Osteocyte (in vitro differentiated cells): Measurements from ENCODE around the gene CADM1. TPM values are rescaled to one million over a fixed set of nuclear protein-coding genes. Genes with fewer than 3 reads are reported as not detected.

ENCODE experiments used
- DNase-seq: peaks from one replicate; pipeline ENCODE4 v3.0.0; 2021; ENCODE audit warnings: mixed read lengths; ENCODE audit not compliant: unreplicated experiment; ENCODE audit errors: extremely low spot score
- H3K27ac Mint-ChIP-seq: one replicate; pipeline ENCODE4 v1.8.0; 2021; ENCODE audit warnings: mild to moderate bottlenecking, mixed read lengths; ENCODE audit not compliant: unreplicated experiment
- H3K27me3 Mint-ChIP-seq: one replicate; pipeline ENCODE4 v1.8.0; 2021; ENCODE audit warnings: mixed read lengths; ENCODE audit not compliant: unreplicated experiment
- H3K36me3 Mint-ChIP-seq: one replicate; pipeline ENCODE4 v1.8.0; 2021; ENCODE audit warnings: mixed read lengths; ENCODE audit not compliant: unreplicated experiment
- H3K4me1 Mint-ChIP-seq: one replicate; pipeline ENCODE4 v1.8.0; 2021; ENCODE audit warnings: mixed read lengths; ENCODE audit not compliant: unreplicated experiment
- H3K4me3 Mint-ChIP-seq: one replicate; pipeline ENCODE4 v1.8.0; 2021; ENCODE audit warnings: mild to moderate bottlenecking, moderate library complexity, mixed read lengths; ENCODE audit not compliant: unreplicated experiment
- H3K9me3 Mint-ChIP-seq: one replicate; pipeline ENCODE4 v1.8.0; 2021; ENCODE audit warnings: mixed read lengths; ENCODE audit not compliant: unreplicated experiment
- CTCF ChIP-seq: fragments of 200-600 bp; sonication (generic); IDR thresholded peaks from 2 replicates; pipeline ENCODE4 v1.5.0; 2021; ENCODE audit warnings: antibody characterized with exemption, mild to moderate bottlenecking, moderate library complexity
- total RNA-seq: library from RNA; stranded (reverse); gene quantifications from 2 replicates; pipeline ENCODE4 v1.2.1, GENCODE V29; 2021

CADM1 gene
- total RNA-seq, 1 donor from 2014 or later = 24.2 TPM

- Mint-ChIP-seq H3K27me3 (peaks cover 9% of the 10 kb centered on the region), H3K27ac (no peak overlapping the region), H3K4me3 (no peak overlapping the region), H3K4me1 (no peaks in the 10 kb centered on the region), H3K9me3 (no peaks in the 10 kb centered on the region), H3K36me3 (no peaks in the 10 kb centered on the region)
- TF ChIP-seq CTCF = no peak
- DNase-seq = no peak
Measured at GRCh38 chr11:115316696-115317095, 187.5 kb downstream of the CADM1 start.

- no peaks in the 10 kb centered on the region for H3K9me3 Mint-ChIP-seq
- DNase-seq = no peak
- no peak overlapping the region for H3K27ac Mint-ChIP-seq
- no peak for TF ChIP-seq CTCF
- no peaks in the 10 kb centered on the region for H3K36me3 Mint-ChIP-seq
- peaks cover 9% of the 10 kb centered on the region for H3K27me3 Mint-ChIP-seq
- no peak overlapping the region for H3K4me3 Mint-ChIP-seq
- peaks cover 4% of the 10 kb centered on the region for H3K4me1 Mint-ChIP-seq
Measured at GRCh38 chr11:115314330-115314920, 189.8 kb downstream of the CADM1 start.

DNA sequence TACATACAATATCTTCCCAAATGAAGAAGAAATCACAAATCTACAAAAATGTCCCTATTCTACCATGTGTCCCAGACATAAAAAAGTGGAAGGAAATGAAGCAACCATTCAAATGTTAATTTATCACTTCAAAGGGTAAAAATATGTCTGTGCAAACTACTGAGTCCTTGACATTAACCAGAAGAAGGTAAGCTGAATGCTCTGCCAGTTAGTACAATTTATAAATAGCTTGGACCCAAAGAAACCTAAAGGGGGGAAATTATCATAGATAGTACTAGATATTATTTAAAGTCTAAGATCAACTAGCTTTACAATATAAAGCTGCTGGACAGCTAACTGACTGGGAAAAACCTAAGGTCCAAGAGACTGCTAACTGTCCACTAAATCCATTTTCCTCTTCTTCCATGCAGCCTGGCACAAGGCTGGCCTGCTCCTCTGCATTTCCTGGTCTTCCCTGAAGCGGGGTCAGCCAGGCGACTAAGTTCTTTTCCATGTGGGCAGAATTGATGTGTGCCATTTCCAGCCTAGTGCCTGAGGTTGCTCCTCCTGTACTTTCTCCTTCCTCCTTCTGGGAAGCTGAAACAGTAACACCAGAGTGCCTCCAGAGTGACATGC, 190.9 kb downstream of the CADM1 start:
- Mint-ChIP-seq H3K4me1 (peaks cover 11% of the 10 kb centered on the region), H3K9me3 (no peaks in the 10 kb centered on the region), H3K36me3 (no peaks in the 10 kb centered on the region), H3K27ac (no peak overlapping the region), H3K4me3 (no peak overlapping the region), H3K27me3 (peaks cover 9% of the 10 kb centered on the region)
- DNase-seq = no peak
- no peak for TF ChIP-seq CTCF

DNA sequence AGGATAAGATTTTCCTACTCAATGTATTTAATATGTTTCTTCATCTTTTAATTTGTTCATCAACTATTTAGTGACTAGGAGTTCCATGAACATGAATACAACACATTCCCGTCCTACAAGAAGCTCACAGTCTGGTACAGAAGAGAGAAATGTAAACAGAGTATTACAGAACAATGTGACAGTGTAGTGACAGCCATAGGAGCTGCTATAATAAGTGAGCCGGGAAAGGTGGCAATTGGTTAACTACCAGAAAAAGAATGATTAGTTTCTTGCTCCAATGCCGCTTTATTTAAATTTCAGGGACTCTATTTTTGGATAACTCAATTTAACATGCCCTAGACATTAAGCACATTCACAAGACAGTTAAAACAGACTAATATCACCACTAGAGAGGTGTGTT, 192.3 kb downstream of the CADM1 start:
- peaks cover 11% of the 10 kb centered on the region for H3K4me1 Mint-ChIP-seq
- H3K27ac Mint-ChIP-seq = no peak overlapping the region
- peaks cover 9% of the 10 kb centered on the region for H3K27me3 Mint-ChIP-seq
- no peaks in the 10 kb centered on the region for H3K36me3 Mint-ChIP-seq
- H3K4me3 Mint-ChIP-seq = no peak overlapping the region
- H3K9me3 Mint-ChIP-seq = no peaks in the 10 kb centered on the region
- no peak for TF ChIP-seq CTCF
- no peak for DNase-seq

DNA sequence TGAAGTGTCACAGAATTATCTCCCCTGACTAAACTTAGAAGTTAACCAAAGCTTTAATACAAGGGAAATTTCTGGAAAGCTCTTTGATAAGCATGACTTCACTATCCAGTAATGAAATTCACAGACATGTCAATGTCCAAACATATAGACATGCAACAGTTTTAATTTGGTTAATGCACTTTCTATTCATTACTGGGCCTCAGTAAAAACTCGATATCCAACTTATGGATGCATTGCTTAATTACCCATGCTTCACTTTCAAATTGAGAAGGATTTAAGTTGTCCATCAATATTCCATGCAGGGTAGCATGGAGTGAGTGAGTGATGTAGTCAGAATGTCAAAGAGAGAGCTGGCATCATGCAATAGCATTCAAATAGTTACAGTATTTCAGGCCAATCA, 197.5 kb downstream of the CADM1 start:
- H3K9me3 Mint-ChIP-seq = no peaks in the 10 kb centered on the region
- no peak overlapping the region for H3K27ac Mint-ChIP-seq
- no peak for DNase-seq
- H3K27me3 Mint-ChIP-seq = no peaks in the 10 kb centered on the region
- TF ChIP-seq CTCF = no peak
- H3K36me3 Mint-ChIP-seq = no peaks in the 10 kb centered on the region
- H3K4me3 Mint-ChIP-seq = no peak overlapping the region
- peaks cover 15% of the 10 kb centered on the region for H3K4me1 Mint-ChIP-seq
